ENCODE measurements around the gene KATNA1. TPM values are rescaled to one million over a fixed set of nuclear protein-coding genes. Genes with fewer than 3 reads are reported as not detected.
A peak's percentile ranks its signal among the peaks of the same experiment; 100 is the strongest.

Gene KATNA1
- total RNA-seq, 1 donor from 2014 or later, result 19.2 TPM

DNA sequence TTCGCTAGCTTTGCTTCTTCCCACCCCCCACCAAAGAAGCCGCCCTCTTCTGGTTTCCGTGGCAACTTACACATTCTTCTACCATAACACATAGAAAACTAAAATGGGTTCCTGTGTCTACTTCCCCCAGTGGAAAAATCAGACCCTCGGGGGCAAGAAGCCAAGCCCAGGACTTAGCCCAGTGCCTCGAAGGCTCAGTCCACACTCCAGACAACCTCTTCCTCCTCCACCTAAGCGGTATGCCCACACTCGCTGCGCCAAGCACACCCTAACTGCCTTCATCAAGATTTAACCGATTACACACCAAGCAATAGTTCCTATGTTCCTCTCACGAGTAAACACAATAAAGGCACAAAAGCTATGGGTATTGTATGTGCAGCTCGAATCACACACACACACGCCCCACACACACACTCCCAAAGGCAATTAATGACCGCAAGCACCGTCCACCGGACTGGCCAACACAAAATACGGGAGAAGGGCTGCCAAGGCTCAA lies 103.2 kb downstream of the KATNA1 start:
- H3K27me3 Mint-ChIP-seq (ENCODE audit: unreplicated experiment), result peaks cover 14% of the 10 kb centered on the region
- H3K36me3 Mint-ChIP-seq (ENCODE audit: unreplicated experiment), result peaks cover 4% of the 10 kb centered on the region
- H3K9me3 Mint-ChIP-seq (ENCODE audit: unreplicated experiment), result no peaks in the 10 kb centered on the region
- peak overlapping the region; percentile 97 for H3K4me3 Mint-ChIP-seq (ENCODE audit: unreplicated experiment)
- peak overlapping the region; percentile 100 for H3K27ac Mint-ChIP-seq (ENCODE audit: unreplicated experiment)
- peaks cover 34% of the 10 kb centered on the region for H3K4me1 Mint-ChIP-seq (ENCODE audit: unreplicated experiment)
- TF ChIP-seq, protein P1, sequence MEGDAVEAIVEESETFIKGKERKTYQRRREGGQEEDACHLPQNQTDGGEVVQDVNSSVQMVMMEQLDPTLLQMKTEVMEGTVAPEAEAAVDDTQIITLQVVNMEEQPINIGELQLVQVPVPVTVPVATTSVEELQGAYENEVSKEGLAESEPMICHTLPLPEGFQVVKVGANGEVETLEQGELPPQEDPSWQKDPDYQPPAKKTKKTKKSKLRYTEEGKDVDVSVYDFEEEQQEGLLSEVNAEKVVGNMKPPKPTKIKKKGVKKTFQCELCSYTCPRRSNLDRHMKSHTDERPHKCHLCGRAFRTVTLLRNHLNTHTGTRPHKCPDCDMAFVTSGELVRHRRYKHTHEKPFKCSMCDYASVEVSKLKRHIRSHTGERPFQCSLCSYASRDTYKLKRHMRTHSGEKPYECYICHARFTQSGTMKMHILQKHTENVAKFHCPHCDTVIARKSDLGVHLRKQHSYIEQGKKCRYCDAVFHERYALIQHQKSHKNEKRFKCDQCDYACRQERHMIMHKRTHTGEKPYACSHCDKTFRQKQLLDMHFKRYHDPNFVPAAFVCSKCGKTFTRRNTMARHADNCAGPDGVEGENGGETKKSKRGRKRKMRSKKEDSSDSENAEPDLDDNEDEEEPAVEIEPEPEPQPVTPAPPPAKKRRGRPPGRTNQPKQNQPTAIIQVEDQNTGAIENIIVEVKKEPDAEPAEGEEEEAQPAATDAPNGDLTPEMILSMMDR (IDR thresholded peaks at IDR 0.05), result peak; percentile 30
- peak; percentile 89 for DNase-seq (ENCODE audit: extremely low spot score, unreplicated experiment)

Other genes with a start within 250 kb of the KATNA1 start
- gene SUMO4, start 248.5 kb downstream of the KATNA1 start, total RNA-seq, result 1.5 and 2.9 TPM in 2 replicates
- 0.21 TPM in 1 of 2 replicates, not detected in the other for gene ZC3H12D, start 163.7 kb downstream of the KATNA1 start, total RNA-seq
- 34.3 and 35.7 TPM in 2 replicates for gene PPIL4, start 102.7 kb downstream of the KATNA1 start, total RNA-seq
- gene GINM1, start 82.3 kb downstream of the KATNA1 start, total RNA-seq, result 66.2 and 68.4 TPM in 2 replicates
- gene LATS1, start 69.4 kb upstream of the KATNA1 start, total RNA-seq, result 33.8 and 33.9 TPM in 2 replicates
- gene NUP43, start 97.8 kb upstream of the KATNA1 start, total RNA-seq, result 36.8 and 40.0 TPM in 2 replicates
- gene PCMT1, start 101.0 kb upstream of the KATNA1 start, total RNA-seq, result 75.8 and 76.2 TPM in 2 replicates
- 59.6 and 75.2 TPM in 2 replicates for gene LRP11, start 215.6 kb upstream of the KATNA1 start, total RNA-seq
- gene RAET1E, start 249.4 kb upstream of the KATNA1 start, total RNA-seq, result not detected in 2 replicates

All from osteocyte (in vitro differentiated cells).